ENCODE results near the gene LEUTX.
"Not testable (repeated sequence)": the region's sequence is repeated elsewhere in the genome, so short reads cannot be mapped to it uniquely, and the experiment has no call there.

Gene LEUTX

GRCh38 chr19:39778763-39779162, at the start of gene LEUTX:
TSS of gene LEUTX (plus strand) at chr19:39778854. CDS start at chr19:39778921, 67 bp downstream.
- no peak for DNase-seq

- DNase-seq: peak; percentile 30
Observed at GRCh38 chr19:39729594-39729993, 49.1 kb upstream of the LEUTX start.

- DNase-seq: no peak
Observed at GRCh38 chr19:39731685-39732084, 47.0 kb upstream of the LEUTX start.

- no peak for DNase-seq
Observed at GRCh38 chr19:39733841-39734240, 44.8 kb upstream of the LEUTX start.

- DNase-seq: no peak
Observed at GRCh38 chr19:39735688-39736087, 43.0 kb upstream of the LEUTX start.

- no peak for DNase-seq
Observed at GRCh38 chr19:39736088-39736487, 42.6 kb upstream of the LEUTX start.

- DNase-seq: no peak
Observed at GRCh38 chr19:39737351-39737750, 41.3 kb upstream of the LEUTX start.

GRCh38 chr19:39737891-39738290, 40.8 kb upstream of the LEUTX start, which contains the start of gene CLC:
TSS of gene CLC (minus strand) at chr19:39738029. CDS start at chr19:39737952, 77 bp downstream.
- peak; percentile 63 for DNase-seq

- DNase-seq: peak; percentile 52
Observed at GRCh38 chr19:39738814-39739213, 39.8 kb upstream of the LEUTX start.

- no peak for DNase-seq
Observed at GRCh38 chr19:39740395-39740794, 38.3 kb upstream of the LEUTX start.

- DNase-seq: peak; percentile 63
Observed at GRCh38 chr19:39745643-39746042, 33.0 kb upstream of the LEUTX start.

GRCh38 chr19:39746836-39747529, 31.7 kb upstream of the LEUTX start:
- DNase-seq: no peak

GRCh38 chr19:39749981-39750380, 28.7 kb upstream of the LEUTX start:
- DNase-seq: peak; percentile 69

GRCh38 chr19:39752390-39752789, 26.3 kb upstream of the LEUTX start:
- DNase-seq: no peak

- no peak for DNase-seq
Observed at GRCh38 chr19:39752795-39753194, 25.9 kb upstream of the LEUTX start.

- DNase-seq: no peak
Observed at GRCh38 chr19:39754544-39754943, 24.1 kb upstream of the LEUTX start.

GRCh38 chr19:39754971-39755370, 23.7 kb upstream of the LEUTX start:
- peak; percentile 67 for DNase-seq

GRCh38 chr19:39759457-39760184, 19.0 kb upstream of the LEUTX start:
- peak; percentile 62 for DNase-seq

- DNase-seq: not testable (repeated sequence)
Observed at GRCh38 chr19:39761851-39762250, 16.8 kb upstream of the LEUTX start.

- peak; percentile 70 for DNase-seq
Observed at GRCh38 chr19:39765091-39766076, 13.3 kb upstream of the LEUTX start.

- no peak for DNase-seq
Observed at GRCh38 chr19:39768334-39768733, 10.3 kb upstream of the LEUTX start.

GRCh38 chr19:39768786-39769185, 9.9 kb upstream of the LEUTX start:
- DNase-seq: no peak

- DNase-seq: no peak
Observed at GRCh38 chr19:39780894-39781293, 2.2 kb downstream of the LEUTX start.
